Suprapubic skin (tissue), 4 donors: ENCODE results near the gene ZNF692. TPM values are rescaled to one million over a fixed set of nuclear protein-coding genes. Genes with fewer than 3 reads are reported as not detected.

Experiments
- DNase-seq, 2 donors: peaks; one replicate each; pipeline ENCODE4 v3.0.0-alpha.2; 2019; ENCODE audit warnings: low spot score in 2 of 2
- H3K27ac ChIP-seq: fragments of 200-600 bp; sonication (generic); one replicate; pipeline ENCODE4 v1.5.1; 2019
- H3K27me3 ChIP-seq: fragments of 200-600 bp; sonication (generic); one replicate; pipeline ENCODE4 v1.5.1; 2019
- H3K36me3 ChIP-seq: fragments of 200-600 bp; sonication (generic); one replicate; pipeline ENCODE4 v1.5.1; 2019
- H3K4me1 ChIP-seq: fragments of 200-600 bp; sonication (generic); one replicate; pipeline ENCODE4 v1.5.1; 2019
- H3K4me3 ChIP-seq: fragments of 200-600 bp; sonication (generic); one replicate; pipeline ENCODE4 v1.5.1; 2019; ENCODE audit warnings: mild to moderate bottlenecking
- H3K9me3 ChIP-seq: fragments of 200-600 bp; sonication (generic); one replicate; pipeline ENCODE4 v1.5.1; 2019
- CTCF ChIP-seq, 2 donors: fragments of 200-600 bp in 1 of 2; fragments of 450-650 bp in 1 of 2; sonication (generic) in 1 of 2; IDR thresholded peaks; one replicate each; pipeline ENCODE4 v1.5.1; 2016 to 2019; ENCODE audit warnings: antibody characterized with exemption in 2 of 2, mild to moderate bottlenecking in 1 of 2, moderate library complexity in 1 of 2
- EP300 ChIP-seq: sonication (generic); formaldehyde crosslinking; IDR thresholded peaks from one replicate; pipeline ENCODE4 v1.6.1; 2017; ENCODE audit warnings: antibody characterized with exemption
- POLR2A ChIP-seq, 2 donors: fragments of 450-650 bp; IDR thresholded peaks; one replicate each; pipeline ENCODE4 v1.6.1; 2017; ENCODE audit warnings: antibody characterized with exemption in 2 of 2, mild to moderate bottlenecking in 2 of 2, moderate library complexity in 2 of 2
- POLR2AphosphoS5 ChIP-seq, 3 donors: sonication (generic); formaldehyde crosslinking; IDR thresholded peaks; one replicate each; pipeline ENCODE4 v1.6.1; 2017; ENCODE audit warnings: antibody characterized with exemption in 3 of 3
- WGBS: methylation state at CpG from one replicate; pipeline ENCODE4 v1.1.5; 2018; 5-methylcytosine and 5-hydroxymethylcytosine counted together
- total RNA-seq, 4 donors: library from RNA; depleted of rRNA; stranded (reverse); fragments of >200 nt; gene quantifications; one replicate each; pipeline ENCODE4 v1.1.0, GENCODE V29; 2016

The ZNF692 gene
- total RNA-seq, 4 donors from 2014 or later: 30.2 to 138 (median 52.6) TPM

DNA sequence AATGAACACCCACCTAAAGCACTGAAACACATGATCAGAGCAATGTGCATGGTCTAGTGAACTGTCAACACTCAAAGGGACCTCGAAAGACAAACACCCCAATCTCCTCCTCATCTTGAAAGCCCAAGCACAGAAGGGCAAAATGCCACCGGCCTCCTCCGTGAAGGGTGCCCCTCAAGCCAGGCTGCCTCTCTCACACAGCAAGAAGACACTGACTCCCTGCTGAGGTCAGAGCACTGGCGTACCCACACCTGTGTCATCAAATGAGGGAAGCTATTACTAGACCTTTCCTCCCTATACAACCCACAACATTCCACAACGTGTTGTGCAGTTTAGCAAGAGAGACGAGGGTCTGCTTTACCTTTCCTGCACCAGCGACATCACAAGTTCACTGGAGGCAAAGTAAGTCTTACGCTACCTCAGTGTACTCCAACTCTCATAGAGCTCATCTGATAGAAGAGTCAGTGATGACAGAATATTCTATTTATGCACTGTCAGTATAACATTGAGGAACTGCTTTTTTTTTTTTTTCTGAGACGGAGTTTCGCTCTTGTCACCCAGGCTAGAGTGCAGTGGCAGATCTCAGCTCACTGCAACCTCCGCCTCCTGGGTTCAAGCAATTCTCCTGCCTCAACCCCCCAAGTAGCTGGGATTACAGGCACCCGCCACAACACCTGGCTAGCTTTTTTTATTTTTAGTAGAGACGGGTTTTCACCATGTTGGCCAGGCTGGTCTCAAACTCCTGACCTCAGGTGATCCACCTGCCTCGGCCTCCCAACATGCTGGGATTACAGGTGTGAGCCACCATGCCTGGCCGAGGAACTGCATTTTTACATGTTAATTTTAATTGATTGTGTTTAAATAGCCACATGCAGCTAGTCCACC is 36.5 kb downstream of the ZNF692 start:
- peak in 1 of 2 donors; percentile 34 for DNase-seq
- TF ChIP-seq POLR2AphosphoS5 (IDR thresholded peaks at IDR 0.05) (no peak), POLR2A (IDR thresholded peaks at IDR 0.05) (no peak), EP300 (no peak), CTCF (IDR thresholded peaks at IDR 0.05) (no peak)
- no peak overlapping the region for H3K4me3 ChIP-seq
- H3K36me3 ChIP-seq: peaks cover 14% of the 10 kb centered on the region
- H3K27ac ChIP-seq: no peak overlapping the region
- no peaks in the 10 kb centered on the region for H3K27me3 ChIP-seq
- WGBS: 84% methylated on average over 15 of the region's 15 CpGs
- no peaks in the 10 kb centered on the region for H3K9me3 ChIP-seq
- peaks cover 54% of the 10 kb centered on the region for H3K4me1 ChIP-seq

- H3K4me1 ChIP-seq: peaks cover 48% of the 10 kb centered on the region
- no peaks in the 10 kb centered on the region for H3K9me3 ChIP-seq
- no peaks in the 10 kb centered on the region for H3K27me3 ChIP-seq
- no peak for TF ChIP-seq POLR2A (IDR thresholded peaks at IDR 0.05)
- TF ChIP-seq CTCF (IDR thresholded peaks at IDR 0.05): no peak
- TF ChIP-seq EP300: no peak
- no peak for TF ChIP-seq POLR2AphosphoS5 (IDR thresholded peaks at IDR 0.05)
- WGBS: 91% methylated on average over 3 of the region's 7 CpGs
- peaks cover 19% of the 10 kb centered on the region for H3K36me3 ChIP-seq
- no peak overlapping the region for H3K4me3 ChIP-seq
- peak in 1 of 2 donors; percentile 28 for DNase-seq
- no peak overlapping the region for H3K27ac ChIP-seq
These were observed 37.2 kb downstream of the ZNF692 start for GRCh38 chr1:248821641-248822040.

- no peak for TF ChIP-seq POLR2A (IDR thresholded peaks at IDR 0.05)
- TF ChIP-seq EP300: no peak
- TF ChIP-seq POLR2AphosphoS5 (IDR thresholded peaks at IDR 0.05): no peak
- no peak for TF ChIP-seq CTCF (IDR thresholded peaks at IDR 0.05)
- Histone ChIP-seq H3K4me3 (no peak overlapping the region), H3K27me3 (no peaks in the 10 kb centered on the region), H3K9me3 (no peaks in the 10 kb centered on the region), H3K4me1 (peaks cover 47% of the 10 kb centered on the region), H3K36me3 (peaks cover 24% of the 10 kb centered on the region), H3K27ac (no peak overlapping the region)
- WGBS: 80% methylated on average over 1 of the region's 3 CpGs
- peak in 1 of 2 donors; percentile 48 for DNase-seq
These were observed 37.8 kb downstream of the ZNF692 start for GRCh38 chr1:248821101-248821500.

DNA sequence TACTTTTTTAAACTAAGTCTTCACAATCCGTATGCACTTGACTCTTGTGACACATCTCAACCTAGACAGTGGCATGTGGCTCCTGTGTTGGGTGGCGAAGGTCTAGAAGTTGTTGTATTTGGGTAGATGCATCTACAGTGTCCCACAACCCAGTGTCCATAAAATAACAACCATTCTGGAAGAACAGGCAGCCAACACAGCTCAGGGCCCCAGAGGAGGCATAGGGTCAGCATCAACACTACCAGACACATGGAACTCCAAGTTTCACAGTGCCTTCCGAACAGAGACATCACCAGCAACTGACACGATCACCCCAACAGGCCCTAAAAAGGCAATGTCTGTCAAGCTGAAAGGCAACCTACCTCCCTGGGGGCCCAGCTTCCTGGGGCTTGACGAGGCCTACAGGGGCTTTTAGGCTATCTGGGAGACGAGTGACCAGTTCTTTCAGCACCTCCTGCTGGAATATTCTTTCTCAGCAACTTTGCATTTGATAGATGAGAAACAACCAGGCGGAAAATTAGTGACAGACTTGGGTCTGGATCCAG is 38.8 kb downstream of the ZNF692 start:
- H3K27ac ChIP-seq: no peak overlapping the region
- no peak overlapping the region for H3K4me3 ChIP-seq
- H3K9me3 ChIP-seq: no peaks in the 10 kb centered on the region
- H3K4me1 ChIP-seq: peaks cover 45% of the 10 kb centered on the region
- no peak for TF ChIP-seq CTCF (IDR thresholded peaks at IDR 0.05)
- no peak for TF ChIP-seq POLR2AphosphoS5 (IDR thresholded peaks at IDR 0.05)
- TF ChIP-seq EP300: no peak
- TF ChIP-seq POLR2A (IDR thresholded peaks at IDR 0.05): no peak
- peak in 1 of 2 donors; percentile 34 for DNase-seq
- H3K36me3 ChIP-seq: peaks cover 34% of the 10 kb centered on the region
- no peaks in the 10 kb centered on the region for H3K27me3 ChIP-seq
- WGBS: 82% methylated on average over 7 of the region's 7 CpGs
